GM21825 (cell line): ENCODE measurements around the gene GJE1.
"Not testable (repeated sequence)": the region's sequence is repeated elsewhere in the genome, so short reads cannot be mapped to it uniquely, and the experiment has no call there.

Experiments
- ATAC-seq: cut with Tn5 transposase; IDR thresholded peaks from one replicate; pipeline ENCODE4 v1.9.1; 2021; ENCODE audit warnings: mild to moderate bottlenecking, moderate library complexity; ENCODE audit not compliant: unreplicated experiment

GJE1 gene

GRCh38 chr6:142132625-142133024 is at the start of gene GJE1:
Gene GJE1 (plus strand): TSS chr6:142132925. CDS start chr6:142133159, 234 bp downstream.
- ATAC-seq: no peak

DNA sequence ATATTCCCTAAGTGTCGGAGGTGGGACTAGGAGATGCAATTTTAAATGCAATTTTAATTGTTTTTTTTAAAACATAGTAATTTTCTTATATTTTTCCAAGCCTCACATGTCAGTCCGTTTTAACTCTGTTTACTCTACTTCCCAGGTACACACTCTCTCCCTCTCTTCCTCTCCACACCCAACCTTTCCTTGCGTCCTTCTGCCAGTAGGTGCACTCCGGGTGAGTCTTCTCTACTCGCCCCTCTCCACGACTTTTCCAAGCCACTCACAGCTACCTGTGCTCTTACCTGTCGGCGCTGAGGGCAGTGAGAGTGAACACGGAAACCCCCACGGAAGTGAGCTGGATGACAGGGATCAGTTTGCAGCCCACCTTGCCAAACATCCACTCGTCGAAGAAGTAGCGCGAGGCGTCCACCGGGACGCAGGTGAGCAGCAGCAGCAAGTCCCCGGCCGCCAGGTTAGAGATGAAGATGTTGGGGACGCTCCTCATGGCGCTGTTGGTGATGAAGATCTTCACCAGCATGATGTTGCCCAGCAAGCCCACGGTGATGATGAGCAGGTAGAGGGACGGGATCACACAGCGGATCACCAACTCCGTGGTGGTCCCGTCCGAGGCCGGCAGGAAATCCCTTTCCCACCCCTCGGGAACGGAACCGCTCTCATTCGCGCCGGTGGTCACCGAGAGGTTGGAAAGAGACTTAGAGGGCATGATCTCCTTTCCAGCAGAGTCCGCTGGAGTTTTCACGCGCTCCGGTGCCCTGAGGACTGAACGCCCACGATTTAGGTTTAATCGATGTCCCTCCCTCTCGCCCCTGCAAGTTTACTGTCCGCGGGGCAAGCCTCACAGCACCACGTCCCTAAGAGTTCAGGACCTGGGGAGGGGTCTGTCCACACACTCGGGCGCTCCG is 44.5 kb upstream of the GJE1 start:
- no peak for ATAC-seq

DNA sequence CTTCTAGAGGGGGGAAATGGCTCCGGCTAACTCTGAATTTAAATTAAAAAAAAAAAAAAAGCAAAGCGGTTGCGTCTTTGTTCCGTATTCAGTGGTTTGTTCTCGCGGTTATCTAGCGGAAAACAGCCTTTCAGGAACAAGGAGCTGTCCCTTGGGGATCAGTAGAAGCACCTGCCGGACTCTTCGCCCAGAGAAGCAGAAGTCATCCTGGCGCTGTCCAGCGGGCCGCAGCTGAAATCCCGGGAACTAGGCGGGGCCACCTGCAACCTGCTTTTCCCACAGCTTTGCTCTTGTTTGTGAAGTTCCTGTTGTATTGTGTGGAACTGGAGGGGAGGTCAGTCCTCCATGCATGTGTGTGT is 43.9 kb upstream of the GJE1 start:
- ATAC-seq: no peak

GRCh38 chr6:142104820-142105219 is 27.9 kb upstream of the GJE1 start:
- ATAC-seq: not testable (repeated sequence)

DNA sequence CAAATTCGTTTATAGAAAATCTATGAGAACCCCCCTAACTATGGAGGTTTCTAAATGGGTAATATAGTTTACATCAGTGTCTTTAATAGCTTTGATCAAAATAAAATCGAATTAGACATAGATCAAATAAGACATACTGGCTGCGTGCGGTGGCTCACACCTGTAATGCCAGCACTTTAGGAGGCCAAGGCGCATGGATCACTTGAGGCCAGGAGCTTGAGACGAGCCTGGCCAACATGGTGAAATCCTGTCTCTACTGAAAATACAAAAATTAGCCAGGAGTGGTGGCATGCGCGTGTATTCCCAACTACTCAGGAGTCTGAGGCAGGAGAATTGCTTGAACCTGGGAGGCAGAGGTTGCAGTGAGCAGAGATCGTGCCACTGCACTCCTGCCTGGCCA is 21.9 kb upstream of the GJE1 start:
- not testable (repeated sequence) for ATAC-seq

DNA sequence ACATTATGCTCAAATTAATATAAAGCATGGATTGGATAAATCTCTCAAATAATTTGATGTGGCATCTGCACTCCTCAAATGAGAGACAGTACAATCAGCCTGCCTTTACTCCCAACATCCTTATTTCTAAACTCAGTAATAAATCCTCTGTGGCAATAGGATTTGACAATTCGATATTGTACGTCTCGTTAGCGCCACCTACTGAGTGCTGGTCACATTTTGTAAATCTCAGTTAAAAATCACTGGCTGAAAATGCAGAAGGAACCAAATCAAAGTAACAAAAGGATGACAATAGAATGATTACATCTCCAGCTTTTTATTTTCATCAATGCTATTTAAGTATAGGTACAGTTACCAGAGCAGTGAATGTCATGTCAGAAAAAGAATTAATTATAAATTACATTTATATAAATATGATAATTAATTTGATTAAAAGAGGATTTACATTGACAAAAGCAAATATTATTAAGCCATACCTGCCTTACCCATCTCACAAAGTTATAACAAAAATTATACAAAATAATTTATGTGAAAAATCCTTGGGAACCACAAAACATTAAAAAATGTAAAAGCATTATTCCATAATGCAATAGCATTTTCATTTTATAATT is 20.2 kb upstream of the GJE1 start:
- ATAC-seq: peak; percentile 46

DNA sequence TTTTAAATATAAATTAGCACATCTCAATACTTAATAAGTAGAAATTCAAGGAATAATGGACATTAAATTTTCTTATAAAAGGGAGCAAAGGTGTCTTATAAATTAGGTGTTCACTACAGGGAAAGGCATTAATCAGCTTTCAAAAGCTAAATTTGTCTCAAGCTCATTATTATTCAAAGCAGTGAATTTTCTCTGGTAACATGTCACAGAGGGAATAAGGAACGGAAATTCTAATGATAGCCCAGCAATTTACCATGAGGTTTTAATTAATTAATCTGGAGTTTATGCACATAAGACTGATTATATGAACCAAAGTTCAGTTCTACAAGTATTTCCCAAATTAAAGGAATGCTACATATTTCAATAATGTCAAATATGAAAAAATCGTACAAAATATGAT is 15.4 kb upstream of the GJE1 start:
- ATAC-seq: no peak

- no peak for ATAC-seq
Measured at GRCh38 chr6:142118328-142118727, 14.4 kb upstream of the GJE1 start.

- ATAC-seq: no peak
Measured at GRCh38 chr6:142118925-142119324, 13.8 kb upstream of the GJE1 start.

DNA sequence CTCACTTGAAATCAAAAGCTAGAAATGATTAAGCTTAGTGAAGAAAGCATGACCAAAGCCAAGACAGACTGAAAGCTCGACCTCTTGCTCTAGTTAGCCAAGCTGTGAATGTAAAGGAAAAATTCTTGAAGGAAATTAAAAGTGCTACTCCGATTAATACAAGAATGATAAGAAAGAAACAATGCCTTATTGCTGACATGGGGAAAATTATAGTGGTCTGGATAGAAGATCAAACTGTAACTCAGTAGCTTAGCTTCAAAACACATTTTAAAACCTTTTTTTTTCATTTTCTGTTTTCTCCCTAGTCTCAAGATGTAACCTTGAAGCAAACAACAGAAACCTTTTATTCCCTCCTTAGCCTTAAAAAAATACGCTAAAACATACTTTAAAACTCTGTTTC is 11.4 kb upstream of the GJE1 start:
- ATAC-seq: no peak

- no peak for ATAC-seq
Measured at GRCh38 chr6:142130814-142131213, 1.9 kb upstream of the GJE1 start.

DNA sequence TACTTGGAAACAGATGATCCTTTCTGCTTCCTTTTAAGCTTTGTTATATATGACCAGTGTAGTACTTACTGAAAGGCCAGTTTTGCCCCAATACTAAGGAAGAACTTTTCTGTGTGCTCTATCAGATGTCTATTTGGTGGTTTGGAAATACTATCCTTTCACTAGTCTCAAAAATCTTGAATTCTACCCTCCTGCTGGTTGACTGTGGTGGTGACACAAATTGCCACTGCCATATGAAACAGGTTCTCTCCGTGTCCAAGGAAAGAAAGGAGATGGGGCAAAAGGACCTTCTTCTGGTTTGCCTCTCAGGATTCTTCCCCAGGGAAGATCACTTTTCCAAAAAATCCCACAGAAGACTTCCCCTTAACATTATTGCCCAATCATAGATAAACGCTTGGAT is 6.2 kb downstream of the GJE1 start:
- no peak for ATAC-seq

GRCh38 chr6:142141531-142141930 is 8.8 kb downstream of the GJE1 start:
- not testable (repeated sequence) for ATAC-seq

DNA sequence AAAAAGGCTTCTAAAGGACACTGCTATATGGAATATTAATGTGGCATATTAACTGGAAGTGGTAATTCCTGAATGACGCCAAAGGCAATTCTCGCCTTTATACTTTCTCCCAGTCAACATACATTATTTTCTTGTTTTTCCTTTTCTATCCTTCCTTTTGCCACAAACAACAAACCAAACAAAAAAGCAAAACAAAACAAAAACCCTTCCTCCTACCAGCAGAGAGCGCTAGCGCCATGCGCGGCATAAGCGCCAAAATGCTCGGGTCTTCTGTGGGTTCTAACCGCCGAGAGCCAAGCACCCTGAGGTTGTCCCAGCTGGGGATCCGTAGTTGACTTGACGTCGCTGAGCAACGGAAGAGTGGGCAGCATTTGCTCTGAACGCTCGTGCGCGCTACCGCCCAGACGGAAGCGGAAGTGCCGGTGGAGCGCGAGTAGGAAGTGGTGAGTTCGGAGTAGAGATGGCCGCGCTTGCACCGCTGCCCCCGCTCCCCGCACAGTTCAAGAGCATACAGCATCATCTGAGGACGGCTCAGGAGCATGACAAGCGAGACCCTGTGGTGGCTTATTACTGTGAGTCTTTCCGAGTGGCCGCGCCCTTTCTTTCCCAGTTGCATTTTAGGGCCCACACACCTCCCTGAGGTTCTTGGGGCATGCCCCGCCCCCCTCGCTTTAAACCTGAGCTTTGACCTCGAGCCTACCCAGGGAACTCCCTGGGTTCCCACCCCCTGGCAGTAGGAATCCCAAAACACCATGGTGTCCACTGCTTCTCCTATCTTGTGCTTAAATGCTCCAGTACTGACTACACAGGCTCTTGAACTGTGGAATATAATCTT is 14.3 kb downstream of the GJE1 start, which contains the start of the genes NMBR and VTA1:
TSS of gene NMBR (minus strand) at position 295 of the 835 bp plus-strand sequence. CDS start 58,464 bp downstream, outside the sequence.
TSS of gene VTA1 (plus strand) at position 436 of the 835 bp plus-strand sequence. CDS start at position 461, 25 bp downstream.
- peak; percentile 100 for ATAC-seq

GRCh38 chr6:142152746-142153145 is 20.0 kb downstream of the GJE1 start:
- no peak for ATAC-seq

GRCh38 chr6:142153196-142153595 is 20.5 kb downstream of the GJE1 start:
- no peak for ATAC-seq

- ATAC-seq: no peak
Measured at GRCh38 chr6:142154336-142154735, 21.6 kb downstream of the GJE1 start.

DNA sequence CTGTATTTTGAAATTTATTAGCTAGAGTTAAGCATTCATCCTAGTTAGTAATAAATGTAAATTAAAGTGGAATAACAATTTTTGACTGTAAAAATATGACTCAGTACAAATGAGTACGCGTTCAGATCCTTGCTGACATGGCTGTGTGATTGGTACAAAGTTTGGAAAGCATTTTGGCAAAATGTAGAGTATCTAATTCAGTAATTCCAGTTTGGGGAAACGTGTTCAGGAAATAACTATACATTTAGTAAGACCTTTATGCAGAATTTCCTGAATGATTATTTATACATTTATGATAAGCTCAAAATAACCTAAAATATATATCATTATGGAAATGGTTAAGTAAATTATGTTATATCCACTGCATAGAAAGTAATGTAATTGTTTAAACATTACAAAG is 22.4 kb downstream of the GJE1 start:
- no peak for ATAC-seq

GRCh38 chr6:142155895-142156757 is 23.4 kb downstream of the GJE1 start:
- ATAC-seq: peak; percentile 65

DNA sequence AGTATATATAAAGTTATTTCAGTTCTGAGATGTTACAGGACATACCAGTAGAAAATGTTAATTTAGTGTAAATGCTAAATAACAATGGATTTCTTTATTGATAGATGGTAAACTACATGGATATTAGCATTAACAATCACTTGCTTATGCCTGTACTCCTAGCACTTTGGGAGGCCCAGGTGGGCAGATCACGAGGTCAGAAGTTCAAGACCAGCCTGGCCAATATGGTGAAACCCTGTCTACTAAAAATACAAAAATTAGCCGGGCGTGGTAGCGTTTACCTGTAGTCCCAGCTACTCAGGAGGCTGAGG is 24.0 kb downstream of the GJE1 start:
- not testable (repeated sequence) for ATAC-seq
